Midbrain (tissue), 1 donor: ENCODE measurements around the gene BEND2.

ENCODE experiments used
- DNase-seq: peaks from one replicate; lab custom pipeline; 2025; lab: John Stamatoyannopoulos, UW

The BEND2 gene

GRCh38 chrX:18136816-18137215 lies 83.9 kb downstream of the BEND2 start:
- DNase-seq = no peak

- DNase-seq = no peak
Observed at GRCh38 chrX:18133605-18134004, 87.1 kb downstream of the BEND2 start.

- DNase-seq = no peak
Observed at GRCh38 chrX:18129690-18130089, 91.0 kb downstream of the BEND2 start.

GRCh38 chrX:18126971-18127370 lies 93.7 kb downstream of the BEND2 start:
- DNase-seq = no peak

GRCh38 chrX:18119856-18120255 lies 100.8 kb downstream of the BEND2 start:
- DNase-seq = no peak
